Tibial nerve (tissue), 4 donors: ENCODE results near the gene INPP4A. TPM values are rescaled to one million over a fixed set of nuclear protein-coding genes. Genes with fewer than 3 reads are reported as not detected.

Experiments used
- DNase-seq, 2 donors: peaks; one replicate each; pipeline ENCODE4 v3.0.0-alpha.2; 2019; ENCODE audit warnings: low spot score in 2 of 2
- H3K27ac ChIP-seq, 4 donors: fragments of 200-600 bp; sonication (generic) in 3 of 4; one replicate each; pipeline ENCODE4 v1.5.1; 2017 to 2019; ENCODE audit warnings: mild to moderate bottlenecking in 1 of 4
- H3K27me3 ChIP-seq, 2 donors: fragments of 200-600 bp; sonication (generic) in 1 of 2; one replicate each; pipeline versions ENCODE4 v1.5.1 to v1.6.0; 2017 to 2019
- H3K36me3 ChIP-seq, 3 donors: fragments of 200-600 bp; sonication (generic); one replicate each; pipeline ENCODE4 v1.5.1; 2018 to 2019
- H3K4me1 ChIP-seq, 4 donors: fragments of 200-600 bp; sonication (generic) in 3 of 4; one replicate each; pipeline ENCODE4 v1.5.1; 2017 to 2019
- H3K4me3 ChIP-seq, 4 donors: fragments of 200-600 bp; sonication (generic) in 3 of 4; one replicate each; pipeline ENCODE4 v1.5.1; 2017 to 2019; ENCODE audit warnings: mild to moderate bottlenecking in 1 of 4, moderate library complexity in 1 of 4
- H3K9me3 ChIP-seq, 4 donors: fragments of 200-600 bp; sonication (generic) in 3 of 4; one replicate each; pipeline ENCODE4 v1.5.1; 2017 to 2019
- CTCF ChIP-seq, 5 experiments: fragments of 200-600 bp in 3 of 5; fragments of 450-650 bp in 2 of 5; sonication (generic) in 3 of 5; IDR thresholded peaks; one replicate each; pipeline ENCODE4 v1.5.1; 2016 to 2019; ENCODE audit warnings: antibody characterized with exemption in 5 of 5, mild to moderate bottlenecking in 3 of 5, moderate library complexity in 2 of 5
- EP300 ChIP-seq, 2 donors: sonication (generic); formaldehyde crosslinking; IDR thresholded peaks; one replicate each; pipeline ENCODE4 v1.6.1; 2017; ENCODE audit warnings: antibody characterized with exemption in 2 of 2, mild to moderate bottlenecking in 1 of 2
- POLR2A ChIP-seq, 2 donors: fragments of 450-650 bp; IDR thresholded peaks; one replicate each; pipeline ENCODE4 v1.6.1; 2017; ENCODE audit warnings: antibody characterized with exemption in 2 of 2, mild to moderate bottlenecking in 2 of 2, moderate library complexity in 2 of 2
- WGBS, 2 donors: methylation state at CpG; one replicate each; pipeline ENCODE4 v1.1.5; 2018; 5-methylcytosine and 5-hydroxymethylcytosine counted together
- total RNA-seq, 4 donors: library from RNA; depleted of rRNA; stranded (reverse); fragments of >200 nt; gene quantifications; one replicate each; pipeline ENCODE4 v1.1.0, GENCODE V29; 2016

The INPP4A gene
- total RNA-seq, 4 donors from 2014 or later = 23.7 to 45.0 (median 30.9) TPM

GRCh38 chr2:98643496-98644100 is 198.9 kb downstream of the INPP4A start:
- Histone ChIP-seq H3K9me3 (no peaks in the 10 kb centered on the region), H3K27me3 (no peaks in the 10 kb centered on the region), H3K36me3 (peaks cover 0 to 44% (median 0%) of the 10 kb centered on the region in 3 donors), H3K4me3 (no peak overlapping the region), H3K27ac (no peak overlapping the region), H3K4me1 (no peaks in the 10 kb centered on the region)
- 88 to 91% methylated on average over 5 of the region's 5 CpGs for WGBS, 2 donors
- DNase-seq = no peak
- TF ChIP-seq EP300 (IDR thresholded peaks at IDR 0.05) (no peak), POLR2A (IDR thresholded peaks at IDR 0.05) (no peak), CTCF (IDR thresholded peaks at IDR 0.05) (no peak)

Other genes starting within 250 kb of the INPP4A start
- 1 to 10 TPM in 1 of 4 donors, under 1 TPM in 1, not detected in 2; 0.30 to 1.3 TPM for gene CNGA3, start 98.4 kb upstream of the INPP4A start, total RNA-seq
- gene COA5, start 163.7 kb downstream of the INPP4A start, total RNA-seq = 10 to 100 TPM; 23.1 to 46.8 (median 33.7) TPM
- 10 to 100 TPM; 45.3 to 64.9 (median 56.7) TPM for gene UNC50, start 163.7 kb downstream of the INPP4A start, total RNA-seq